OCI-M2 (cell line): ENCODE data around the gene BRAP.
"Not testable (repeated sequence)": the region's sequence is repeated elsewhere in the genome, so short reads cannot be mapped to it uniquely, and the experiment has no call there.

Experiments
- DNase-seq: peaks from one replicate; lab custom pipeline; 2025; ENCODE audit not compliant: unreplicated experiment; lab: John Stamatoyannopoulos, UW

The BRAP gene

DNA sequence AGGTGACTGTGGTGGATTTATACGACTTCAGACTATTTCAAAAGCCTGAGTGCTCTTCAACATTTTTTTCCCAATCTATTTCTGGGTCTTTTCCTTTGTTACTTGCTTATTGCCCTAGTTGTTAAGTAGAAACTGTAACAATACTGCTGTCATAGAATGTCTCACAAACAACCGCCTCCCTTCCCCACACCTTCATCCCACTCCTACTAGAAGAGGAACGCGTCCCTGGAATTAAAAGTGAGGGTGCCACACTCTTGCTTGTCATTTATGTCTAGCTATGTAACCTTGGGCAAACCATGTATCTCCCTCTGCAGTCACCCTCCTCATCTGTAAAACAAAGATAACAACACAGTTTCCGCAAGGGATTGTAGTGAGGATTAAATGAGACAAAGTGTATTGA, 8.6 kb downstream of the BRAP start:
- no peak for DNase-seq

DNA sequence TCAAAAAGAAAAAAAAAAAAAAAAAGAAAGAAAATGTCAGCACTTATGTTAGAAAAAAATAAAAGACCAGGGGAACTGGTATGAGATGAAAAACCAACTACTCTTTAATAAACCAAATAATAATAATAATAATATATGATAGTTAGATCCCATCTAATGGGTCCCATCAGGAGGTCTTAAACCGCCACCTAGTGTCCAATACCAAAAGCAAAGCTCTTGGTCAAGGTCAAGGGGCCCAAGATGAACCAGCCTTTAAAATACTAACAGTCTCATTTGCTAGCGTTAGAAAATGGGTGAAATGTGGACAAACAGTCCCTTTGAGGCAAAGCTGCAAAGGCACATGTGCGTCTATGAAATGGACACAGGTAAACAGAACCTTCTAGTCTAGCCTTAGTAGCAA, 12.3 kb downstream of the BRAP start:
- no peak for DNase-seq

DNA sequence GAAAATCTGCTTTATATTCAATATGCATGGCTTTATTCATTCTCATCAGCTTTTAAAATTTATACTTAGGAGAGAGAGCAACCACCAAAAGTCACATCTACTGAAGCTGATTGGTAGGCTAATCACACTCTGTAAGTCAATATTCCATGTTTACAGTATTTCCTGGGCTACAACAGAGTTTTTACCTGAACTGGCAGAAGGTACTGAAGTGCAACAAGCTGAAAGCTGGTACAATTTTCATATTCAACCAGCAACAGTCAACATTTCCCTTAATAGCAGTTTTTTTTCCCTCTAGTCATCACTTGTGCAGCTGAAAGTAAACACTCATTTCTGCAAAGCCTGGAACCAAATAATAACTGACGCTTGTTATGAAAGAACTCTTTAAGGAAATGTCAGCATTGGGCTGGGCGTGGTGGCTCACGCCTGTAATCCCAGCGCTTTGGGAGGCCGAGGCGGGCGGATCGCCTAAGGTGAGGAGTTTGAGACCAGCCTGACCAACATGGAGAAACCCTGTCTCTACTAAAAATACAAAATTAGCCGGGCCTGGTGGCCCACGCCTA, 12.9 kb downstream of the BRAP start:
- no peak for DNase-seq

DNA sequence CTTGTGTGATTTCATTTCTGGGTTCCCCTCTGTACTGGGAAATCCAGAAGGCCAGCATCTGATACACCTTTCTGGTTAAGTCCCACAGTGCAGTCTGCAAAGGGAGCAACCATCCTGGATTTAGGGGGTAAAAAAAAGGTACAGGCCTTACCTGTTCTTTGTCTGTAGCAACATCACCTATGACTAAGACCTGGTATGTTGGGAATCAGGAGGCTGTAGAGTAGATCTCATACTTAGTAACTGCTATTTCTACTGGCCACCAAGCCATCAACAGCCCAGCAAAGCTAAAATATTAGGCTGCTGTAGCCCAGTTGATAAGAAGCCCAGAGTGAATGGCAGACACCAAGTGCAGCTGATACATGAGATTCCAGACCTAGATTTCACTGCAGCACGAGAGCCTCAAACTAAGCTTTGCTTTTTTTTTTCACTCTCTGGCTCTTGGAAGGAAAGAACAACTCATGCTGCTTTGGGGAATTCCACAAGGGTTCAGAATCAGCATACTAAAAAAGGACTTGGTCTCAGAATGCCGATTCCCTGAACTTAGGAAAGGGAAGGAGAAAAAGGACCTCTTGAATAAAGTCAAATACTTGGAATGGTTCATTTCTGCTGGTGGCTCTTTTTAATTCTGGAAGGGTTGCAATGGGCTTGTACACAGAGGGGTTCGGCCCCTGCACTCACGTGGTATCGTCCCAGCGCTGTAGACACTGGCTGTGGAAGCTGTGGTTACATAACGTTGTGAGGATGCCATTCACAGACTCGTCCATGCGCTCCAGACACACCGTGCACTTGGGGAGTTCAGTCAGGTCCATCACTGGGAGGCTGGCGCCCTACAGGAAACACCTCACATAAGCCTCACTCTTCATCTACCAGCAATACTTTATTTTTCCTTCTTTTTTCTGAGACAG, 20.5 kb downstream of the BRAP start:
- DNase-seq, result no peak

DNA sequence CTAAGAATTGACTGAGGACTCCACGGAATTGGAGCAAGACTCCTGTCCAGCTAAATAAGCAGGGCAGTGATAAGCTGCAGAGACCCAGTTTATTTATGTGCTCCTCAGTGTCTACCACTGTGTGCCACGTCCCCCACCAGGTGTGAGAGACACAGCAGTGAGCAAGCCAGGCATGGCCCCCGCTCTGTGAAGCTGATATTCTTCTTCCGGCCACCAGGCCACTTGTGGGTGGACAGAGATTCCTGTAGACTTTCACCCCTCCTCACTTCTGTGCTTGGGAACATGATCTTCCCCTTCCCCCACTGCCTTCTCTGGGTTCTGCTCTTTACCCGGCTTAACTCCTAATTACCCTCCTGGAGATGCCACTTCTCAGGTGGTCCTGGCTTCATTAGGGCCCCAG, 21.3 kb downstream of the BRAP start:
- no peak for DNase-seq

DNA sequence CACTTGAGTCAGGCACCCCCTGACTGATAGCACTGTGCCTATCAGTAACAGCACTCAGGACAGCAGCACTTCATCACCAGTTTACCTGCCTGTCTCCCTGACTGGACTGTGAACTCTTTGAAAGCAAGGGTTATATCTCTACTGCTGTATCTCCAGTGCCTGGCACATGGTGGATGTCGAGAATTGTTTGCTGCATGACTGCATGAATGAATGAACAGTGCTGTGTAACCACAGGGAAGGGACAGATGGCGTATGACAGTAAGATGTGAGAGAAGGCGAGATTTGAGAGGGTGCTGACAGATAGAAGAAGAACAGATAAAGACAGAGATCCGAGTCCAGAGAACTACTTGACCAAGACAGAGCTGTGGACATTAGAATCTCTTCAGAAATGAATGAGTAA, 29.7 kb downstream of the BRAP start:
- no peak for DNase-seq

DNA sequence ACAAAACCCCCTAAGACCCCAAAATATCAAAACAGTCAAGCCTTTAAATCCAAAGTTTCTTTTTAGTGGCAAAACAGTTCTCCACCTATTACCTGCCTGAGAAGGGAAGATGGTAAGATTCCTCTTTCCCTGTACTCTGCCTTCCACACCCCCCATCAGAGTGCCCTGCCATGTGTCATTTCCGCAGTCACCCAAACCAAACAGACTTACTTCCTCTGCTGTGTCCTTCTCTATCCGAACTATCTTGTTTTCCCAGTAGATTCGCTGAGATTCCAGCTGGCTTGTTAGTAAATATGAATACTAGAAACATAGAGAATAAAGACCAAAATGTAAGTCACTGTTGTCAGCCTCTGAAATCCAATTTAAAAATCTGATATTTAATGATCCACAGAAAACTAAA, 30.4 kb downstream of the BRAP start:
- no peak for DNase-seq

DNA sequence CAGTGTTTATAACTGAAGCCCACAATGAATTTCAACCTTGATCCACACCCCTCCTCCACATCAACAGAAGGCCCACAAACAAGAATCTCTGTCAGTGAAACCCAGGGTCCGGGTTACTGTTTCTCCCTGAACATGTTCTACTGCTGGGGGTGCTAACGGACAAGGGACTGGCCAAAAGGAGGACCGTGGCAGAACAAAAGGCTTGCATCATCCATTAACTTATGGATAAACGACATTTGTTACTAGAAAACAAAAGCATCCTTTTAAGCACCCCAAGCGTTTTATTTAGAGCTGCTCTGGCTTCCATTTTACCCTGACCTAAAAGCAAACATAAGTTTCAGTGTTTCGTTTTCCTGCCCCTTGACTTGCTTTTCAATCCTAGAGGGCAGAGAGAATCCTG, 32.2 kb downstream of the BRAP start:
- DNase-seq, result no peak

DNA sequence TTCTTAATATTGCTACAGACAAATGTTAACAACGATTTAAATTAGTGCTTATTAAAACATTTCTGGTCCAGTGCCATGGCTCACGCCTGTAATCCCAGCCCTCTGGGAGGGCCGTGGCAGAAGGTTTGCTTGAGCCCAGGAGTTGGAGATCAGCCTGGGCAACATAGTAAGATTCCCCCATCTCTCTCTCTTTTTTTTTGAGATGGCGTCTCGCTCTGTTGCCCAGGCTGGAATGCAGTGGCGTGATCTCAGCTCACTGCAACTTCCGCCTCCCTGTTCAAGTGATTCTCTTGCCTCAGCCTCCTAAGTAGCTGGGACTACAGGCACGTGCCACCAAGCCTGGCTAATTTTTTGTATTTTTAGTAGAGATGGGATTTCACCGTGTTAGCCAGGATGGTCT, 33.2 kb downstream of the BRAP start:
- DNase-seq, result not testable (repeated sequence)

DNA sequence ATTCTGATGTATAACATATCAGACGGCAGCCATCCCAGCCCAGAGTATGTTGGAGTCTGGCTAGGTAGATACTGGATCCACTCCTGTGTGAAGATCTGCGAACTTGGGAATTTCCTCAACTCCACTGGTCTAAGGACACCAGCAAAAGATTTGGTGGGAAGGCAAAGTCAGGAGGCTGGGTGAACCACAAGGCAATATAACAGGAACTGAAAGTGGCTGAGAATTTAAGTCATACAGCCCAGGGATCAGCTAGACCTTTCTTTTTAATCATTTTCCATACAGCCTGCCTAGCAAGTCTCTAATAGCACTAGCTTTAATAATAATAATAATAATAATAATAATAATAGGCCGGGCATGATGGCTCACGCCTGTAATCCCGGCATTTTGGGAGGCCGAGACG, 34.8 kb downstream of the BRAP start:
- DNase-seq, result no peak

DNA sequence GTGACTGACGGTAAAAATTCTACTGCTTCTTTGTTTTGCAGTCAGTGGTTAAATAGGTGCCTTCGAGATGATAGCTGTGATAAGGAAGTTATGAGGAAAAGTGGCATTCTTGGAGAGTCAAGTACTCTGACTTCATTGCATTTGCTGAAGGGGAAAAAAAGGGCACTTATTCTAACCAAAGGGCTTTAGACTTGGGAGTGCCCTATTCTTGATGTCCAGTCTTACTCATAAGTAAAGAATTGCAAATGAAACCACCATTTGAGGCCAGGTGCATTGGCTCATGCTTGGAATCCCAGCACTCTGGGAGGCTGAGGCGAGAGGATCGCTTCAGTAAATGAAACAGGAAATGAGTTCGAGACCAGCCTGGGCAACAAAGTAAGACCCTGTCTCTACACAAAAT, 40.3 kb downstream of the BRAP start:
- no peak for DNase-seq

DNA sequence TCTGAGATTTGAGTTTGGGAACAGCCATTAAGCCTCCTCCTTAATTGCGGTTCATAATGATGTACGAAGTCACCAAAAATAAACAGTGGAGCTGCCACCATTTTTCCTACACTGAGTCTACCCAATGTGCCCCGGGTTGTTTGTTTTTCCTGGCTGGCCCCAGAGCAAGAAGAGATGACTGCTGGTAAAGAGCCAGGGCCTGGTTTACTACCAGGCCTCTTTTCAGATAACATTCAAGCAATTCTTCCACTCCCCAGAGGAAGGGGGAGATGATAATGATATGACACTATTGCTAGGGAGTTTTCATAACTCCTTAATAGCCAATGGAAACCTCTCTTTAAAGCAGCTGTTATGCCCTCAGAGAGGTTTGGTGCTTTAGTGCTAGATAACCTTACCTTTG, 42.3 kb downstream of the BRAP start:
- DNase-seq, result no peak

DNA sequence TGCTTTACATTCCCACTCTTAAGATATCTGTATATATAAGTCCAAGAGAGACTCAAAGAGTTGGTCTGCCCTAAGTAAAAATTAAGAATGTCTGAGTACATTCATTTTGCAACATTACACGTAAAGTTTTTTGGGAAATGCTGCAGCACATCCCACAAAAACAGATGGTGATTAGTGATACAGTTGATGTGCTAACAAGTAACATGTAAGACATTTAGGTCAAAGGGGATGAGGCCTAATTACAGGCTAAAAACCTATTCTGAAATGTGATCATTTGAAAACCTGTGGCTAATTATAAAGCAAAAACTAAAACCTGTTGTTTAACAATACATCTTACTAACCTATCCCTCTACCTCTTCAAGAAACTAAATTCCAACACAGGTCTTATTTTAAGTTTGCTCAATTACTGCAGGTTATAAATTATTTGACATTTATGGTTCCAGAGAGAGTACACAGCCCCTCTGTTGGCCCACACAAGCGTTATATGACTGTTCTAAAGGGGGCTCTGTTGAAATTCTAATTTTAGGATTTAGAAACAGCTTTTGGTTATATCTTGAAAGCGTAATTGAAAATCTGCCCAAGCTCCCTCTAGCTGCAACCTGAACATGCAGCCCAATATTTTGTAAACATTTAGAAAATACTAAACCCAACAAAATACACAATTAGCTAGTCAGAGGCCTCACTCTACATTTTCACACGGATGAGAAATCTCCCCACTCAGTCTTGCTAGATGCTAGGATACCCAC, 42.9 kb downstream of the BRAP start:
- DNase-seq, result no peak

DNA sequence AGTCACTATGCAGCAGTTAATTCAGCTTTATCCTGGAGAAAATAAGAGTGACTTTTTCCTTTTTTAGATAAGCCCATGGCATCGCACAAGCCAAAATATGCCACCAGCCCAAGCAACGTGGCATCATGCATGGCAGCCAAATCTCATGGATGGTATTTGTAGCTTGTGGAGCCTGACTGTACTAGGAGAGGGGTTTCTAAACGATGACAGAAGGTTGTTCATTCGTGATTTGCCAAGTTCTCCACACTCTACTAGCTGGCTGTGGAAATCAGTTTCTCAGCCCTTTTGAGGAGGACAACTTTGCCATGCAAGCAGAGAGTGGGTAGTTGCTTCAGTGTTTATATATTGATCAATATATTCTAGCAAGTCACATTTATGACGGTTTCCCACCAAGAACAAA, 45.2 kb downstream of the BRAP start:
- DNase-seq, result no peak

DNA sequence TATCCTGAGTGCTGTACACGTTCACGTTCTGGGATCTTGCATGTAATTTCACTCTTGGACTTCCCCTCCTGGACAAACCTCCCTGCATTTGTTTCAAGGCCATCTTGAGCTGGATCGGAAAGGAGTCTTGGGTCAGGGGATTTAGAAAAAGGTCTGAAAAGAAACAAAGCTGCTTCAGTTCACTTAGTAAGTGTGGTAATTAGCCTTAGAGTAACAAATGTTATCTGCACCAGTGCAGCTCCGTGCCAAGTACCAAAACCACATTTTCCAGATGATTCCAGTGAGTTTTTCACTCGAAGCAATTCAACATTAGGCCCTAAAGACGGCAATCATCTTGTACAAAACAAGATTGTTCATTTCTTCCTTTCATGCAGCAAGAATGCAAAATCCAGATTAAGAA, 47.2 kb downstream of the BRAP start:
- DNase-seq, result no peak

DNA sequence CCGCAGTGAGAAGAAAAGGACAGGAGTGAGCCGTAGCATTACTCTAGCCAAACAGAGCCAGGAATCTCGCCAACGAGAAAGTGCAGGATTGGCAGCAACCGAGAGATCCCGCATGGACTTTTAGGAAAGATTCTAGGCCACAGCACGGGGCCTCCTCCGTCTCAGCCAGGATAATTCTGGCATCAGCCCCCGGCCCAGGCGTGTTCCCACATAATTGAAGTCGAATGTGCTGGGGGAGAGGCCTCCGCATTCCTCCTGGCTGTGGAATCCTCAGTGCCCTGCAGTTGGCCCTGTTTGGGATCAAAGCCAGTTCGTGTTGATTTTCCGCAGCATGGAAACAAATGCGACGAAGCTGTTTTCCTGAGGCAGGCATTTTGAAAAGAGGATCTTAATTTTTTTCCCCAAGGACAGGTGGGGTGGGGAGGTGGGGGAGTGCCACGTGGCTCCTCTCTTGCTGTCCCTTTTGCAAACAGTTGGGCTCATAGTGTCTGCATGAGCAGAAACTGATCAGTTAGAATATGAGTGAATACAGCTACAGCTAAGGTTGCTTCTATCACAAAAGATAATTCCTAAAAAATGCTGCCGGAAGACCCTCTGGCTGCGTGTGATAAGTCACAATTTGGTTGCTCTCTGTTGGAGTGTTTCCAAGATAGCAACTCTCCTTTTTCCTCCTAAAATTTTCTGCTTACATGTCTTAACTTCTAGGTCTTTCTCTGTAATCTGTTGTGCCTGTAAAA, 49.4 kb downstream of the BRAP start:
- DNase-seq, result peak; percentile 34

DNA sequence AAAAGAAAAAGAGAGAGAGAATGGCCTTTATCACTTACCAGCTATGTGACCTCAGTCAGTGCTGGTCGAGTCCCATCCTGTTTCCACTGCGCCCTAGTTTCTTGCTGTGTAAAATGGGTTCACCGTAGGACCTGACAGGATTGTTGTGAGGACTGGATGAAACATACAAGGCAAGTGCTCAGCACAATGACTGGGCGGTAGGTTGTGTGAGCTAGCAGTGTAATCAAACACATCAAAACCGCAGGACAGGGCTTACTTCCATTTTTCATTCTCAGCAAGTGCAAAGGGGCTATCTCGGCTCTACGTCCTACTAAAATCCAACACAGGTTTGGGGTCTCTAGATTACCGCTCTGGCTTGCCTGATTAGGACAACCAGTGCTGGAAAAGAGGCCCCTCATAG, 50.2 kb downstream of the BRAP start:
- peak; percentile 35 for DNase-seq

DNA sequence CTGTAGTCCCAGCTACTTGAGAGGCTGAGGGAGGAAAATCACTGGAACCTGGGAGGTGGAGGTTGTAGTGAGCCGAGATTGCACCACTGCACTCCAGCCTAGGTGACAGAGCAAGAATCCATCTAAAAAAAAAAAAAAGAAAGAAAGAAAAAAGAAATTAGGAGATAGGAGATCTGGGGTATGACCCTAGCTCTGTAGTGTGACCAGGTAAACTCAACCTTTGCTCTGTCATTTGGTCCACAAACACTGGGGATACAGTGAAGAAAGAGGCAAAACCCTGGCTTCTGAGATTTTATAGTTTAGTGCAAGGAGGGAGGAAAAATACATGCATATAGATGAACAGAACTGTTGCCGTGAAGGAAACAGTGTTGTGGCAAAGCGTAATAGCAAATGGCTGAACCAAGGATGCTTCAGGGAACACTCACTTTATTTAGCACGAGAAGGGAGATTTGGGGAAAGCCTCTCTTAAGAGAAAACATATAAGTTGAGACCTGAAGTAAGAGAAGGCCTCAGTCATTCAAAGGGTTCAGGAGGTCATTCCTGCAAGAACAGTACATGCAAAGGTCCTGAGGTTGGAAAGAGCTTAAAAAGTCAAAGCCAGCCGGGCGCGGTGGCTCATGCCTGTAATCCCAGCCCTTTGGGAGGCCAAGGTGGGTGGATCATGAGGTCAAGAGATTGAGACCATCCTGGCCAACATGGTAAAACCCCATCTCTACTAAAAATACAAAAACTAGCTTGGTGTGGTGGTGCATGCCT, 57.1 kb downstream of the BRAP start:
- no peak for DNase-seq

DNA sequence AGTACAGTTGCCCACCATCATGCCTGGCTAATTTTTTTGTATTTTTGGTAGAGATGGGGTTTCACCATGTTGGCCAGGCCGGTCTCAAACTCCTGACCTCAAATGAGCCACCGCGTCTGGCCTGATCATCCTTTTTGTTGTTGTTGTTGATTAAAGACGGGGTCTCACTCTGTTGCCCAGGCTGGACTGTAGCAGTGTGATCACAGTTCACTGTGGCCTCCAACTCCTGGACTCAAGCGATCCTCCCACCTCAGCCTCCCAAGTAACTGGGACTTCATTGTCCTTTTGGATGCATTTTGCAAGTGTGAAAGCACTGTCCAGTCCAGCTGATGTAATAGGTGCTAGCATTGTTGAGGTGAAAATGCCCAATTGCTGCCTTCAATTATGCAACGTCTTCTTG, 59.5 kb downstream of the BRAP start:
- no peak for DNase-seq

DNA sequence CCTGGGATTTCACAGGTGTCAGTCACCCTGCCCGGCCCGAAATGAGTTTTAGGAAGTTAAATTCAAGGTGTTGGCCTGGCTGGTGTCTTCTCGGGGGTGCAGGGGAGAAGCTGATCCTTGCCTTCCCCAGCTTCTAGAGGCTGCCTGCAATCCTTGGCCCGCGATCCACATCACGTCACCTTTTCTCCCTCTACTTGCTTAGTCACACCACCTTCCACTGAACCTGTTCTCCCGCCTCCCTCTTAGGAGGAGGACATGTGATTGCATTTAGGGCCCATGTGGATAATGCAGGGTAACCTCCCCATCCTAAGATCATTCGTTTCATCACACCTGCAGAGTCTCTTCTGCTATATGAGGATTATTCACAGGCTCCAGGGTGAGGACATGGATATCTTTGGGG, 61.2 kb downstream of the BRAP start:
- no peak for DNase-seq

DNA sequence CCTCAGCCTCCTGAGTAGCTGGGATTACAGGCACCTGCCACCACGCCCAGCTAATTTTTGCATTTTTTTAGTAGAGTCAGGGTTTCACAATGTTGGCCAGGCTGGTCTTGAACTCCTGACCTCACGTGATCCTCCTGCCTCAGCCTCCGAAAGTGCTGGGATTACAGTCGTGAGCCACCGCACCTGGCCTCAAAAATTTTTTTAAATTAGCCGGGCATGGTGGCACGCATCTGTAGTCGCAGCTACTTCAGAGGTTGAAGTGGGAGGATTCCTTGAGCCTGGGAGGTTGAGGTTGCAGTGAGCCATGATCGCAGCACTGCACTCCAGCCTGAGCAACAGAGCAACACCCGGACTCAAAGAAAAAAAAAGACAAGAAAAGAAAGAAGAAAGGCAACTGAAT, 67.9 kb downstream of the BRAP start:
- not testable (repeated sequence) for DNase-seq
